Osteocyte (in vitro differentiated cells): Measurements from ENCODE around the gene MCTP1. TPM values are rescaled to one million over a fixed set of nuclear protein-coding genes. Genes with fewer than 3 reads are reported as not detected.

ENCODE experiments used
- DNase-seq: peaks from one replicate; pipeline ENCODE4 v3.0.0; 2021; ENCODE audit warnings: mixed read lengths; ENCODE audit not compliant: unreplicated experiment; ENCODE audit errors: extremely low spot score
- H3K27ac Mint-ChIP-seq: one replicate; pipeline ENCODE4 v1.8.0; 2021; ENCODE audit warnings: mild to moderate bottlenecking, mixed read lengths; ENCODE audit not compliant: unreplicated experiment
- H3K27me3 Mint-ChIP-seq: one replicate; pipeline ENCODE4 v1.8.0; 2021; ENCODE audit warnings: mixed read lengths; ENCODE audit not compliant: unreplicated experiment
- H3K36me3 Mint-ChIP-seq: one replicate; pipeline ENCODE4 v1.8.0; 2021; ENCODE audit warnings: mixed read lengths; ENCODE audit not compliant: unreplicated experiment
- H3K4me1 Mint-ChIP-seq: one replicate; pipeline ENCODE4 v1.8.0; 2021; ENCODE audit warnings: mixed read lengths; ENCODE audit not compliant: unreplicated experiment
- H3K4me3 Mint-ChIP-seq: one replicate; pipeline ENCODE4 v1.8.0; 2021; ENCODE audit warnings: mild to moderate bottlenecking, moderate library complexity, mixed read lengths; ENCODE audit not compliant: unreplicated experiment
- H3K9me3 Mint-ChIP-seq: one replicate; pipeline ENCODE4 v1.8.0; 2021; ENCODE audit warnings: mixed read lengths; ENCODE audit not compliant: unreplicated experiment
- total RNA-seq: library from RNA; stranded (reverse); gene quantifications from 2 replicates; pipeline ENCODE4 v1.2.1, GENCODE V29; 2021
- TF ChIP-seq, protein P1 (sequence below): fragments of 200-600 bp; sonication (generic); IDR thresholded peaks from 2 replicates; pipeline ENCODE4 v1.5.0; 2021; ENCODE audit warnings: antibody characterized with exemption, mild to moderate bottlenecking, moderate library complexity

Gene MCTP1
- total RNA-seq, 1 donor from 2014 or later, result 0.67 TPM

DNA sequence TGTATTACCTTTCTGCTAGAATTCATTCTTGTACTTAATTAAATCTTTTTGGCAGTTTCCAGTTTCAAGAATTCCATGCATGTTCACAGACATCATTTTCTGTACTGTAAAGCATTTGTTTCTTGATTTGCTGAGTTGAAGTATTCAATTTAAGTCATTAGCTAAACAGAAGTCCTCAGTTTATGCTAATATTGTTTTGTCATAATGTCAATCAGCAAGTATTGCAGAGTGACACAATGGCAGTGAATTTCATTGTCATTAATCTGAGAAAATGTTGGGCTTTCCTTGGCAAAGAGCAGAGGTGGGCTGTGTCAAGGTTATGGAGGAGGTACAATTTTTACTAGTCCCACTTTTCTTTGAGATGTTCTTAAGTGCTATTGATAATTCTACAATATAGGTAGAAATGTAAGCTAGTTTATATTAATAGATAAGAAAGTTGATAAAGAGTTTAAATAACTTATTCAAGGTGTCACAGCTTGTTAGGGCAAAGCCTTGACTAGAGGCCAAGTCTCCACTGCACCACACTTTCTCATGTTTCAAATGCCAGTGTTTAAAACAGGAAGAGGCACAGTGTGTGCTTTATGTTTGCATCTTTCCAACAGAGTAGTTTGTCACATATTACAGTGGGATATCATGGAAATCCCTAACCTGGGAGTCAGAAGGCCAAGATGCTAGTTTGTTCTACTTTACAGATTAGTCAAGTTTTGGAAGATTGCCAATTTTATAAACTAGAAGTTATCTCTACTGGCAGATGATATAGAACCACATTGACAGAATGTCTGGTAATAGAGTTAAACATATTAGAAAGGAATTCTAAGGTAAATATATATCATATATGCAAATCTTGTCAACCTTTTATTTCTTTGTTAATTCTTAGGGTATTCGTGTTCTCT is 610.2 kb downstream of the MCTP1 start:
- DNase-seq, result no peak
- H3K27me3 Mint-ChIP-seq, result no peaks in the 10 kb centered on the region
- no peak overlapping the region for H3K4me3 Mint-ChIP-seq
- TF ChIP-seq, protein P1, sequence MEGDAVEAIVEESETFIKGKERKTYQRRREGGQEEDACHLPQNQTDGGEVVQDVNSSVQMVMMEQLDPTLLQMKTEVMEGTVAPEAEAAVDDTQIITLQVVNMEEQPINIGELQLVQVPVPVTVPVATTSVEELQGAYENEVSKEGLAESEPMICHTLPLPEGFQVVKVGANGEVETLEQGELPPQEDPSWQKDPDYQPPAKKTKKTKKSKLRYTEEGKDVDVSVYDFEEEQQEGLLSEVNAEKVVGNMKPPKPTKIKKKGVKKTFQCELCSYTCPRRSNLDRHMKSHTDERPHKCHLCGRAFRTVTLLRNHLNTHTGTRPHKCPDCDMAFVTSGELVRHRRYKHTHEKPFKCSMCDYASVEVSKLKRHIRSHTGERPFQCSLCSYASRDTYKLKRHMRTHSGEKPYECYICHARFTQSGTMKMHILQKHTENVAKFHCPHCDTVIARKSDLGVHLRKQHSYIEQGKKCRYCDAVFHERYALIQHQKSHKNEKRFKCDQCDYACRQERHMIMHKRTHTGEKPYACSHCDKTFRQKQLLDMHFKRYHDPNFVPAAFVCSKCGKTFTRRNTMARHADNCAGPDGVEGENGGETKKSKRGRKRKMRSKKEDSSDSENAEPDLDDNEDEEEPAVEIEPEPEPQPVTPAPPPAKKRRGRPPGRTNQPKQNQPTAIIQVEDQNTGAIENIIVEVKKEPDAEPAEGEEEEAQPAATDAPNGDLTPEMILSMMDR, result no peak
- H3K27ac Mint-ChIP-seq, result no peak overlapping the region
- H3K36me3 Mint-ChIP-seq, result peaks cover 5% of the 10 kb centered on the region
- no peaks in the 10 kb centered on the region for H3K9me3 Mint-ChIP-seq
- H3K4me1 Mint-ChIP-seq, result peaks cover 5% of the 10 kb centered on the region

GRCh38 chr5:94672746-94673145 is 612.1 kb downstream of the MCTP1 start:
- Mint-ChIP-seq H3K9me3 (no peaks in the 10 kb centered on the region), H3K4me3 (no peak overlapping the region), H3K27me3 (no peaks in the 10 kb centered on the region), H3K27ac (no peak overlapping the region), H3K36me3 (peaks cover 5% of the 10 kb centered on the region), H3K4me1 (peaks cover 5% of the 10 kb centered on the region)
- TF ChIP-seq, protein P1, result no peak
- no peak for DNase-seq

DNA sequence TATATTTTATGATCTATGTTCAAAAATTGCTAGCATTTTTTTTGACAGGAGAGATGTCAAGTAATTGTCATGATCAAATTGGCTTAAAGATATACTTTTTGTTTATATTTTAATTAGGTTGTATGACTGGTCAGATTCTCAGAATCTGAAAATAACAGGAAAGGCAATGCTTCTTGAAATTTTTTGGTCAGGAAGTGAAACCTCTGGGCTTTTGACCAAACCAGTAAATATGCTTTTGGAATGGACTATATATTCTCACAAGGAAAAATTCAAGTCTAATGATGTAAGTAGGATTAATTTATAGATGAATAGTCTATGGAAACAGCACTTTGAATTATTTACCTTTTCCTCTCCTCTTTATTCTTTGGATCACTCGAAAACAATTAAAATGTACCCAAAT is 614.2 kb downstream of the MCTP1 start:
- no peak for DNase-seq
- TF ChIP-seq, protein P1, result no peak
- H3K4me3 Mint-ChIP-seq, result no peak overlapping the region
- peaks cover 5% of the 10 kb centered on the region for H3K36me3 Mint-ChIP-seq
- no peak overlapping the region for H3K27ac Mint-ChIP-seq
- H3K4me1 Mint-ChIP-seq, result peaks cover 5% of the 10 kb centered on the region
- H3K9me3 Mint-ChIP-seq, result no peaks in the 10 kb centered on the region
- no peaks in the 10 kb centered on the region for H3K27me3 Mint-ChIP-seq

GRCh38 chr5:94667937-94668336 is 617.0 kb downstream of the MCTP1 start:
- Mint-ChIP-seq H3K27ac (no peak overlapping the region), H3K4me1 (no peaks in the 10 kb centered on the region), H3K9me3 (no peaks in the 10 kb centered on the region), H3K27me3 (no peaks in the 10 kb centered on the region), H3K4me3 (no peak overlapping the region), H3K36me3 (peaks cover 3% of the 10 kb centered on the region)
- no peak for DNase-seq
- TF ChIP-seq, protein P1, result no peak

DNA sequence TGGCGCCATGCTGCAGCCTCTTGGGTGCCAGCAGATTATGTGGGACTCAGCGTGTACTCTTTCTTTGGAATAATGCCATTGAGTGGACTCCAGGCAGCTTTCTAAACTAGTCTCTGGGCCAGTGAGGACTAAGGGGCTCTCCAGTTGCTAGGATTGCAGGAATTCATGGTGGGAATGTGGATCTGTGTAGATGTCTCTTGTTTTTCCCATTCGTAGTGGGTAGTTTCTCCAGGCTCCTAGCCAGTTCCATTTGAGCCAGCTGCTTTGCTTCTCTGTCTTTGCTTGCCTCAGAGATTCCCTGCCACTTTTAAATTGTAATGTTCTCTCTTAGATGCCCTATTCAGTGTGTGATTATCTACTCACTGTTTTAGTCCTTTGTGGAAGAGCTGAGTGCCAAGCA is 623.8 kb downstream of the MCTP1 start:
- Mint-ChIP-seq H3K27me3 (no peaks in the 10 kb centered on the region), H3K4me1 (no peaks in the 10 kb centered on the region), H3K9me3 (peaks cover 23% of the 10 kb centered on the region), H3K4me3 (no peak overlapping the region), H3K36me3 (peaks cover 27% of the 10 kb centered on the region), H3K27ac (no peak overlapping the region)
- DNase-seq, result no peak
- TF ChIP-seq, protein P1, result no peak
